OCI-LY1 (cell line): ENCODE measurements around the gene GALNT2.

Experiments used
- EZH2 ChIP-seq: fragments of 200-600 bp; sonication (generic), shearing (Covaris generic); IDR thresholded peaks from 2 replicates; pipeline ENCODE4 v1.8.0; 2017; ENCODE audit warnings: borderline replicate concordance, mixed run types, mild to moderate bottlenecking, antibody characterized with exemption, low read length, moderate library complexity, mixed read lengths
- TF ChIP-seq, protein P1 (sequence below): fragments of 200-600 bp; sonication (generic), shearing (Covaris generic); IDR thresholded peaks from 2 replicates; pipeline ENCODE4 v1.5.1; 2017; ENCODE audit warnings: mild to moderate bottlenecking, antibody characterized with exemption, low read length, moderate library complexity, mixed read lengths

DNA sequence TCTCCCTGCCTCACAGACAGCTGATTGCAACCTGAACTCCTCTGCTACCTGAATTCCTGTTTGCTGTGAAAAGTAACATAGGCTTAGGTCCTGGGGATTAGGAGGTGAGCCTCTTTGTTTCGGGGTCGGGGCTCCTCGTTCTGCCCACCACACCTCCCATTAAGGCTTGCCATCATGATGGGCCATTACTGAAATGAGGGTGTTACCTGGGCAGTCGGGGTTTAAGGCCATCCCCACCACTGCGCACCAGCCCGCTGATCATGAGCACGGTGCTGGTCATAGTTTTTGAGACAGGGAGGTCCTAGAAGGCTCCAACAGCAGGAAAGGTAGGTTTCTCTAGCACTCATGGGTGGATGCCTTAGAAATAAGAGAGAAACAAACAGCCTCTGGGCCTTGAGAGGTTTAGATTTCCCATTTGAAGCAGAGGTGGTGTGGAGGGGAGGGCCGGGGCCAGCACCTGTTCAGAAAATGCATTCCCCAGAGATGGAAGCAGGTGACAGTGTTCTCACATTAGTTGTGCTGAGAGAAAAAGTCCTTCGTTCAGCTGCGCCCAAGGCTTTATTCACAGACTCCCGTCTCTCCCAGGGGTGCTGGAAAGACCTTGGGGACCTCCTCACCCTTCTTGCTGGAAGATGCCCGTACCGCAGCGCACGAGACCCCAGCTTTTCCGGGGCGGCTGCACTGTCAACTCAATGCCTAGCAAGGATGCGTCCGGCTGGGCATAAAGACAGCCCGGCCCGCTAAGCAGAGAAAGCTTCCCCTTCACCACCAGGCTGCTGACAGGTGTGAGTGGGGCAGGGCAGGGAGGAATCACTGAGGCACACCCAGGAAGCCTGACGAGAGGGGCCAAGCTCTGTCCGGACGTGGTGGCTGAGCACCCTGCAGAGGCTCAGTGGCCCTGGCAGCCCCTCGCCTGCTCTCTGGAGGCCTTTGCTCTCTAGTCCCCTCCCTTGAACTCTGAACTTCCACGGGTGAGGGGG, 233.6 kb downstream of the GALNT2 start:
- TF ChIP-seq, protein P1, sequence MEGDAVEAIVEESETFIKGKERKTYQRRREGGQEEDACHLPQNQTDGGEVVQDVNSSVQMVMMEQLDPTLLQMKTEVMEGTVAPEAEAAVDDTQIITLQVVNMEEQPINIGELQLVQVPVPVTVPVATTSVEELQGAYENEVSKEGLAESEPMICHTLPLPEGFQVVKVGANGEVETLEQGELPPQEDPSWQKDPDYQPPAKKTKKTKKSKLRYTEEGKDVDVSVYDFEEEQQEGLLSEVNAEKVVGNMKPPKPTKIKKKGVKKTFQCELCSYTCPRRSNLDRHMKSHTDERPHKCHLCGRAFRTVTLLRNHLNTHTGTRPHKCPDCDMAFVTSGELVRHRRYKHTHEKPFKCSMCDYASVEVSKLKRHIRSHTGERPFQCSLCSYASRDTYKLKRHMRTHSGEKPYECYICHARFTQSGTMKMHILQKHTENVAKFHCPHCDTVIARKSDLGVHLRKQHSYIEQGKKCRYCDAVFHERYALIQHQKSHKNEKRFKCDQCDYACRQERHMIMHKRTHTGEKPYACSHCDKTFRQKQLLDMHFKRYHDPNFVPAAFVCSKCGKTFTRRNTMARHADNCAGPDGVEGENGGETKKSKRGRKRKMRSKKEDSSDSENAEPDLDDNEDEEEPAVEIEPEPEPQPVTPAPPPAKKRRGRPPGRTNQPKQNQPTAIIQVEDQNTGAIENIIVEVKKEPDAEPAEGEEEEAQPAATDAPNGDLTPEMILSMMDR = no peak
- TF ChIP-seq EZH2 = no peak
